KMS-11 (cell line): Measurements from ENCODE around the gene PLXNA2.

ENCODE experiments used
- H2AFZ ChIP-seq: fragments of 200-600 bp; sonication (generic); 2 replicates; pipeline ENCODE4 v1.6.1; 2016; ENCODE audit warnings: antibody characterized with exemption, mixed run types, low read depth
- H3K27ac ChIP-seq: fragments of 200-600 bp; sonication (generic); 2 replicates; pipeline ENCODE4 v1.6.1; 2016; ENCODE audit warnings: mild to moderate bottlenecking, mixed run types
- H3K27me3 ChIP-seq: fragments of 200-600 bp; sonication (generic); 2 replicates; pipeline ENCODE4 v1.6.1; 2017; ENCODE audit warnings: mild to moderate bottlenecking, low read depth, mixed run types, moderate library complexity; ENCODE audit not compliant: insufficient read depth
- H3K36me3 ChIP-seq: fragments of 200-600 bp; sonication (generic); 2 replicates; pipeline ENCODE4 v1.6.1; 2017; ENCODE audit warnings: mild to moderate bottlenecking, mixed run types; ENCODE audit not compliant: insufficient read depth
- H3K4me1 ChIP-seq: fragments of 200-600 bp; sonication (generic); 2 replicates; pipeline ENCODE4 v1.6.1; 2016; ENCODE audit warnings: mild to moderate bottlenecking, low read depth, mixed run types; ENCODE audit not compliant: poor library complexity, severe bottlenecking
- H3K4me2 ChIP-seq: fragments of 200-600 bp; sonication (generic); 2 replicates; pipeline ENCODE4 v1.7.0; 2016; ENCODE audit warnings: mild to moderate bottlenecking, mixed run types
- H3K4me3 ChIP-seq: fragments of 200-600 bp; sonication (generic); IDR thresholded peaks from 2 replicates; pipeline ENCODE4 v1.6.1; 2017; ENCODE audit warnings: low read depth, low read length, mixed read lengths; ENCODE audit not compliant: insufficient read depth
- H3K79me2 ChIP-seq: fragments of 200-600 bp; sonication (generic); 2 replicates; pipeline ENCODE4 v1.6.1; 2016; ENCODE audit warnings: low read depth, mixed run types; ENCODE audit not compliant: insufficient read depth
- H3K9ac ChIP-seq: fragments of 200-600 bp; sonication (generic); 2 replicates; pipeline ENCODE4 v1.6.1; 2016; ENCODE audit warnings: mild to moderate bottlenecking, mixed run types
- H4K20me1 ChIP-seq: fragments of 200-600 bp; sonication (generic); 2 replicates; pipeline ENCODE4 v1.6.1; 2016; ENCODE audit warnings: mild to moderate bottlenecking, mixed run types; ENCODE audit not compliant: insufficient read depth
- CTCF ChIP-seq: fragments of 200-600 bp; sonication (generic); conservative IDR thresholded peaks from 2 replicates; pipeline ENCODE4 v1.6.1; 2017; ENCODE audit warnings: low read depth, mild to moderate bottlenecking, antibody characterized with exemption, low read length, moderate library complexity, mixed read lengths

Gene PLXNA2

GRCh38 chr1:207983044-207983635 lies 261.0 kb downstream of the PLXNA2 start:
- H3K27ac ChIP-seq = no peak overlapping the region
- H2AFZ ChIP-seq = no peak overlapping the region
- no peaks in the 10 kb centered on the region for H3K4me1 ChIP-seq
- no peak overlapping the region for H3K9ac ChIP-seq
- H3K79me2 ChIP-seq = no peaks in the 10 kb centered on the region
- no peak overlapping the region for H3K4me2 ChIP-seq
- no peak overlapping the region for H3K4me3 ChIP-seq
- no peak for TF ChIP-seq CTCF
- no peaks in the 10 kb centered on the region for H3K36me3 ChIP-seq
- H4K20me1 ChIP-seq = no peaks in the 10 kb centered on the region
- H3K27me3 ChIP-seq = no peaks in the 10 kb centered on the region

GRCh38 chr1:207981976-207982375 lies 262.2 kb downstream of the PLXNA2 start:
- Histone ChIP-seq H3K9ac (no peak overlapping the region), H3K36me3 (no peaks in the 10 kb centered on the region), H3K79me2 (no peaks in the 10 kb centered on the region), H3K4me3 (no peak overlapping the region), H2AFZ (no peak overlapping the region), H3K4me2 (no peak overlapping the region), H4K20me1 (no peaks in the 10 kb centered on the region), H3K27ac (no peak overlapping the region), H3K4me1 (no peaks in the 10 kb centered on the region), H3K27me3 (no peaks in the 10 kb centered on the region)
- TF ChIP-seq CTCF = peak; percentile 77

- H3K4me1 ChIP-seq = no peaks in the 10 kb centered on the region
- no peak overlapping the region for H3K4me3 ChIP-seq
- H2AFZ ChIP-seq = no peak overlapping the region
- H3K36me3 ChIP-seq = no peaks in the 10 kb centered on the region
- no peaks in the 10 kb centered on the region for H3K79me2 ChIP-seq
- no peaks in the 10 kb centered on the region for H4K20me1 ChIP-seq
- H3K27ac ChIP-seq = no peak overlapping the region
- TF ChIP-seq CTCF = no peak
- H3K4me2 ChIP-seq = no peak overlapping the region
- no peak overlapping the region for H3K9ac ChIP-seq
- no peaks in the 10 kb centered on the region for H3K27me3 ChIP-seq
Observed at GRCh38 chr1:207978441-207978840, 265.7 kb downstream of the PLXNA2 start.

GRCh38 chr1:207977876-207978275 lies 266.3 kb downstream of the PLXNA2 start:
- Histone ChIP-seq H3K27me3 (no peaks in the 10 kb centered on the region), H3K79me2 (no peaks in the 10 kb centered on the region), H3K36me3 (no peaks in the 10 kb centered on the region), H3K4me2 (no peak overlapping the region), H3K9ac (no peak overlapping the region), H3K4me1 (no peaks in the 10 kb centered on the region), H2AFZ (no peak overlapping the region), H3K27ac (no peak overlapping the region), H4K20me1 (no peaks in the 10 kb centered on the region), H3K4me3 (no peak overlapping the region)
- no peak for TF ChIP-seq CTCF
